GM19468 (cell line): ENCODE results near the gene TBXAS1.
A peak's percentile ranks its signal among the peaks of the same experiment; 100 is the strongest.

Experiments used
- ATAC-seq: cut with Tn5 transposase; IDR thresholded peaks from one replicate; pipeline ENCODE4 v1.9.1; 2021; ENCODE audit warnings: mild to moderate bottlenecking, moderate library complexity, moderate number of reproducible peaks; ENCODE audit not compliant: unreplicated experiment; ENCODE audit errors: extremely low read depth

The TBXAS1 gene

DNA sequence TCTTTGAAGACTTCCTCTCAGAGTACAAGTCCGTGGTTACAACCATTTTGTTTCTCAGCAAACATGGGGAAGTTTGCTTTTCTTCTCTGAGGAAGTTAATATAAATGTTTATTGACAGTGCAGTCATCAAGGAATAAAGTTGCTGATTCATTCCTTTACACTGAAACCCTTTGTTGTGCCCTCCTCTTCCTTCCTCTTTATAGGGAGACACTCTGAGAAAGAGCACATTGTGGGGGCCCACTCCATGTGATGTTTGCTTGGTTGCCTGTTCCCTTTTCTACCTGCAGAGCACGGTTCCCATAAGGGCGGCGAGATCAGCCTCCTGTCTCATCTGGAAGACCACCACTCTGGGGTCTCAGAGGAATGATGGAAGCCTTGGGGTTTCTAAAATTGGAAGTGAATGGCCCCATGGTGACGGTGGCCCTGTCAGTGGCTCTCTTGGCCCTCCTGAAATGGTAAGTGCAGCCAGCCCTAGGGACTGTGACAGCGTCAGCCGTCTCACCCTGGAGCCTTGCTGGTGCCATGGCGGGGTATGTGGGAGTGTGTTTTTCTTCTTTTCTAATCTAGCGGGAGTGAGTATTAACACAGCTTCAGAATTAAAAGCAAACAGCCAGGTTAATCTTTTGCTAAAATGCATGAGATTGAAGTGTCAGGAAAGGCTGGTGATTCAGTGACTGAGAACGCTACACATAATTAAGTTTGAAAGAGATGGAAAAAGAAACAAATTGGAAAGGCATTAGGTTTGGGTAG lies at the start of gene TBXAS1:
TBXAS1 (plus strand) TSS at position 240 of the 750 bp plus-strand sequence; CDS start at position 367, 127 bp downstream.
- peak; percentile 22 for ATAC-seq

GRCh38 chr7:139782932-139783331 lies 46.1 kb upstream of the TBXAS1 start:
- no peak for ATAC-seq

DNA sequence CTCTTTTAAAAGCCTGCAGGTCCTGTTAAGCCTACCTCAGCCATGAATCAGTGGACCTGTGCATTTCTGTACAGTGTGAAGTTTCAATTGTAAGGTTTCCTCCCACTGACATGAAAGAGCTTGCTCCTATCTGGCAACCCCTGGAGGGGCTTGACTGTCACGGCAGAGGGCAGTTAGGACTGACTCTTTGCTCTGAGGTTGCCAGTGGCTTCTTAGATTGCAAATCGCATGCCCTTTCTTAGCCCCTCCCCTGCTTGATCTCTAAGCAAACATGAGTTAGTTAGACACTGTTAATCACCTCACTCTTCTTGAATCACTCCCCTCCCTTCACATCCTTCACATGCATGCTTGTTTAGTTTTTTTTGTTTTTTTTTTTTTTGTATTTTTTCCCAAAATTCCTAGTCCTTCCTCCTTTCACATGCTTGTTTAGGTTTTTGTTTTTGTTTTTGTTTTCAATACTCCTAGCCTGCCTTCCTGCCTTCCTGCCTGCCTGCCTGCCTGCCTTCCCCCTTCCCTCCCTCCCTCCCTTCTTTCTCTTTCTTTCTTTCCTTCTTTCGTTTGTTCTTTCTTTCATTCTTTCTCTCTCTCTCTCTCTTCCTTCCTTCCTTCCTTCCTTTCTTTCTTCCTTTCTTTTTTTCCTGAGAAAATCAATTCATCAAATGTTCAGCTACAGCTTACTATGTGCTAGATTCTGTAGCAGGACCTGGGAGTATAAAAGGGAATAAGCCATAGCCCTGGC lies 45.2 kb upstream of the TBXAS1 start:
- ATAC-seq, result no peak

DNA sequence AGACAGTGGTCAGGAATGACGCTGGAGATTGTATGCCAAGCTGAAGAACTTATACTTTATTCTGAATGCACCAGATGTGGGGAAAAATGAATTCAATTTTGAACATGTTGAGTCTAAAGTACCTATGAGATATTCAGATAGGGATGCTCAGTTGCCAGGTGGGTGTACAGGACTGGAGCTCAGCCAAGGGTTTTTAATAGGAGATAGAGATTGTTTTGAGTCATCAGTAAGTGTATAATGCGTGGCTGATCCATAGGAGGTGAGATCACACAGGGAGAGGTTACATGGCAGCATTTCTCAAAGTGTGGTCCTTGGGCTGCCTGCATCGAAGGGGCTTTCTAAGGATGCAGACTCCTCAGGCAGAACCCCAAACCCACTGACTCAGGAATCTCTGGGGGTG lies 44.4 kb upstream of the TBXAS1 start:
- ATAC-seq, result no peak

GRCh38 chr7:139791316-139791715 lies 37.7 kb upstream of the TBXAS1 start:
- ATAC-seq, result no peak

GRCh38 chr7:139797607-139798006 lies 31.5 kb upstream of the TBXAS1 start:
- ATAC-seq, result no peak

- peak; percentile 46 for ATAC-seq
These were observed 30.8 kb upstream of the TBXAS1 start for GRCh38 chr7:139798221-139798620.

DNA sequence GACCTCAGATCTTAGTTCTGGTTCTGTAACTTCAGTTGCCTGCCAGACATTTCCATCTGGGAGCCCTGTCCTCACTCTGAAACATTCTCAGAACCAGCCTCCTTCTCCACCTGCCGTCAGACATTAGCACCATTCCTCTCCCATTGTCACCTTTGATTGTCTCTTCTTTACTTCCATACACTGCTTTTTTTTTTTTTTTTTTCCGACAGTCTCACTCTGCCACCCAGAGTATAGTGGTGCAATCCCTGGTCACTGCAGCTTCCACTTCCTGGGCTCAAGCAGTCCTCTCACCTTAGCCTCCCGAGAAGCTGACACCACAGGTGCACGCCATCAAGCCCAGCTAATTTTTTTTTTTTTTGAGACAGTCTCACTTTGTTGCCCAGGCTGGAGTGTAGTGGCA lies 30.2 kb upstream of the TBXAS1 start:
- no peak for ATAC-seq

- ATAC-seq, result no peak
These were observed 29.5 kb upstream of the TBXAS1 start for GRCh38 chr7:139799586-139799985.

DNA sequence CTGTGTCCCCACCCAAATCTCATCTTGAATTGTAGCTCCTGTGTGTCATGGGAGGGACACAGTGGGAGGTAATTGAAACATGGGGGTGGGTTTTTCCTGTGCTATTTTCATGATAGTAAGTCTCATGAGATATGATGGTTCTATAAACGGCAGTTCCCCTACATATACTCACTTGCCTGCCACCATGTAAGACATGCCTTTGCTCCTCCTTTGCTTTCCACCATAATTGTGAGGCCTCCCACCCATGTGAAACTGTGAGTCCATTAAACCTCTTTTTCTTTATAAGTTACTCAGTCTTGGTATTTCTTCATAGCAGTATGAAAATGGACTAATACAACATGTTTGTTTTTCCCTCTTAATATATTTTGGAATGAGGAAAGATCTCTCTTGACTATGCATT lies 24.5 kb upstream of the TBXAS1 start:
- no peak for ATAC-seq

DNA sequence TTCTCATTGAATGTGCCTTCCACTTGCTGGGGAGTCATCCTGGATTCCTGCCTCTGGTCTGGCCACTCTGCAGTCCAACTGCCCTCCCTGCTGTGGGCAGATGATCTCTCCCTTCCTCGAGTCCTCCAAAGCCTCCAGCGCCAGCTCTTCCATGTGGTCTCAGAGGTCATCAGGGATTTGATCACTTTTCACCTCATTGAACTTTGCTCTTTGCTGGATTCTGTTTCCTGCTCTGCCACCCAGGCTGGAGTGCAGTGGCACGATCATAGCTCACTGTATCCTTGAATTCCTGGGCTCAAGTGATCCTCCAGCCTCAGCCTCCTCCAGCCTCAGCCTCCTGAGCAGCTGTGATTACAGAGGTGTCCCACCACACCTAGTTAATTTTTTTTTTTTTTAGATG lies 22.1 kb upstream of the TBXAS1 start:
- ATAC-seq, result no peak

- no peak for ATAC-seq
These were observed 20.6 kb upstream of the TBXAS1 start for GRCh38 chr7:139808427-139808826.

GRCh38 chr7:139808846-139809442 lies 20.1 kb upstream of the TBXAS1 start:
- no peak for ATAC-seq

DNA sequence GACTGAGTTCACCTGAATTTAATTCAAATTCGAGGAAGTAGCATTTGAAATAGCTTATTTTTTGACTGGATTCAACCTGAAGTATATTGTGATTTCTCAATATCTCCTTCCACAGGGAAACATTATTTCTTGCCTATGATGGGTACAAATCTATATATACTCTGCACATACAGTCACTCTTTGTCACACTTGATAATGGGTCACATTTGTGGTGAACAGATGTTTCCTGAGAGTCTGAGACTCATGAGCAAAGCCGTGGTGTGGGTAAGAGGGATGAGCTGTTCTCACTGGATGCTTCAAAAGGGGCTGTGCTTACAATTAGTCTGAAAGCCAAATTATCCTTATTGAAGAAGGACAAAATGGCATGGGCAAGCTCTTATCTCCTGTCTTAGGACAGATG lies 18.0 kb upstream of the TBXAS1 start:
- no peak for ATAC-seq

DNA sequence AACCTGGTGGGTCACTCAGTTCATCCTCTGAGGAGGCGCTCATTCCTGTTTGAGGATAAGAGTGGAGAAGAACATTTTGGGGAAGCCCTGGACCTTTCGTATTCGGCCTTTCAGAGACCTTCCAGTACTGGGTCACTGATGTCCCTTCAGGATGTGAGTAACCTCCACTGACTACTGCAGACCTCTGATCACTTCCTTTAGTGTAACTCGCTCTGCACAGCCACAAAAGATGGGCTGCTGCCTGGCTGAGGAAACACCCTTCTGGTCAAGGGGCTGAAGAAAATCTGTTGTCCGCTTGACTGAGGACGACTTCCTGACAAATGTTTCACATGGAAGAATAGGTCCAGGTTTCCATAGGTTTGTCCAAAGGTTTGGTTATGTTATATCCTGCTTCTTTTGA lies 15.9 kb upstream of the TBXAS1 start:
- no peak for ATAC-seq

- ATAC-seq, result no peak
These were observed 15.4 kb upstream of the TBXAS1 start for GRCh38 chr7:139813689-139814088.

GRCh38 chr7:139817249-139817648 lies 11.8 kb upstream of the TBXAS1 start:
- ATAC-seq, result no peak

GRCh38 chr7:139820089-139820488 lies 9.0 kb upstream of the TBXAS1 start:
- no peak for ATAC-seq

- no peak for ATAC-seq
These were observed 7.5 kb upstream of the TBXAS1 start for GRCh38 chr7:139821349-139822105.

GRCh38 chr7:139822855-139823254 lies 6.2 kb upstream of the TBXAS1 start:
- ATAC-seq, result no peak
